K562 (cell line): Measurements from ENCODE around the gene CASKIN2. TPM values are rescaled to one million over a fixed set of nuclear protein-coding genes. Genes with fewer than 3 reads are reported as not detected.

ENCODE experiments used
- ARNT ChIP-seq, 2 experiments: fragments of 450-650 bp; IDR thresholded peaks; 2 replicates each; pipeline ENCODE4 v1.6.1; 2016; ENCODE audit warnings: mild to moderate bottlenecking in 1 of 2
- FIP1L1 ChIP-seq: fragments of 200-400 bp; formaldehyde crosslinking; IDR thresholded peaks from 2 replicates; pipeline ENCODE4 v1.6.1; 2018; ENCODE audit warnings: mild to moderate bottlenecking, low read depth, low read length; ENCODE audit not compliant: poor library complexity, severe bottlenecking
- GTF3C2 ChIP-seq: IDR thresholded peaks from 3 replicates; pipeline ENCODE4 v1.6.1; 2011; ENCODE audit warnings: borderline replicate concordance, mild to moderate bottlenecking, moderate library complexity; ENCODE audit not compliant: insufficient read length; ENCODE audit errors: extremely low read depth
- MIER1 ChIP-seq: fragments of 450-650 bp; IDR thresholded peaks from 2 replicates; pipeline ENCODE4 v1.6.1; 2016; ENCODE audit warnings: antibody characterized with exemption, mild to moderate bottlenecking, low read depth
- MTA1 ChIP-seq: fragments of 450-650 bp; IDR thresholded peaks from 2 replicates; pipeline ENCODE4 v1.6.1; 2017; ENCODE audit warnings: borderline replicate concordance
- PTTG1 ChIP-seq: fragments of 450-650 bp; IDR thresholded peaks from 2 replicates; pipeline ENCODE4 v1.6.1; 2016; ENCODE audit warnings: low read depth, mild to moderate bottlenecking, missing genetic modification characterization, missing compliant biosample characterization
- SUPT5H ChIP-seq: fragments of 450-650 bp; IDR thresholded peaks from 2 replicates; pipeline ENCODE4 v1.6.1; 2016
- USF2 ChIP-seq: sonication (generic); formaldehyde crosslinking; IDR thresholded peaks from 2 replicates; pipeline ENCODE4 v1.5.0; 2020; ENCODE audit warnings: missing genetic modification reagents
- ZBTB26 ChIP-seq: fragments of 450-650 bp; formaldehyde crosslinking; IDR thresholded peaks from 2 replicates; pipeline ENCODE4 v1.4.0; 2022; ENCODE audit warnings: missing genetic modification characterization
- ZNF12 ChIP-seq: sonication (generic); formaldehyde crosslinking; IDR thresholded peaks from 2 replicates; pipeline ENCODE4 v1.4.0; 2020; ENCODE audit warnings: mild to moderate bottlenecking, missing genetic modification reagents
- ZNF133 ChIP-seq: fragments of 250-450 bp; sonication (Bioruptor Pico); IDR thresholded peaks from 2 replicates; pipeline ENCODE4 v1.4.0; 2020; ENCODE audit warnings: mild to moderate bottlenecking
- ZNF551 ChIP-seq: fragments of 250-450 bp; sonication (Bioruptor Pico); IDR thresholded peaks from 2 replicates; pipeline ENCODE4 v1.5.0; 2021; ENCODE audit warnings: mild to moderate bottlenecking, moderate library complexity
- ZNF76 ChIP-seq: fragments of 250-450 bp; sonication (Bioruptor Pico); IDR thresholded peaks from 2 replicates; pipeline ENCODE4 v1.4.0; 2020; ENCODE audit warnings: mild to moderate bottlenecking, moderate library complexity, borderline replicate concordance
- ZNF77 ChIP-seq: fragments of 250-450 bp; sonication (Bioruptor Pico); IDR thresholded peaks from 2 replicates; pipeline ENCODE4 v1.5.0; 2020
- ZZZ3 ChIP-seq: fragments of 450-650 bp; IDR thresholded peaks from 2 replicates; pipeline ENCODE4 v1.6.1; 2016; ENCODE audit warnings: antibody characterized with exemption, mild to moderate bottlenecking, moderate library complexity
- polyA plus RNA-seq, 8 experiments: library from polyadenylated mRNA; depleted of rRNA in 4 of 8; stranded (reverse) in 5 of 8; unstranded in 3 of 8; fragments of >200 nt; fragmentation: Nextera tagmentation in 2 of 8; fragmentation: Illumina TruSeq in 1 of 8; extraction: Ambion mirVana in 2 of 8; extraction: Trizol in 1 of 8; gene quantifications; 2 replicates each; pipeline versions ENCODE4 v1.2.1 to v1.2.3, GENCODE V29; 2011 to 2014; ENCODE audit warnings: inconsistent platforms in 1 of 8, missing spikeins in 1 of 8
- total RNA-seq, 7 experiments: library from RNA; depleted of rRNA in 6 of 7; stranded (reverse); fragments of >200 nt in 6 of 7; fragmentation: Illumina TruSeq in 2 of 7; extraction: Trizol in 2 of 7; gene quantifications; 2 replicates each; pipeline versions ENCODE4 v1.2.1 to v1.2.3, GENCODE V29; 2011 to 2021; ENCODE audit warnings: low replicate concordance in 1 of 7
- TF ChIP-seq, protein P1 (sequence below): fragments of 450-650 bp; IDR thresholded peaks from 2 replicates; pipeline ENCODE4 v1.6.1; 2014; ENCODE audit warnings: low read depth, mild to moderate bottlenecking, moderate library complexity, borderline replicate concordance
- TF ChIP-seq, protein P2 (sequence below), 2 experiments: fragments of 450-650 bp; conservative IDR thresholded peaks; 2 replicates each; pipeline ENCODE4 v1.6.1; 2017; ENCODE audit warnings: mild to moderate bottlenecking in 2 of 2, moderate library complexity in 2 of 2
- TF ChIP-seq, protein P3 (sequence below), 2 experiments: IDR thresholded peaks; 2 replicates each; pipeline ENCODE4 v1.6.1; 2011; ENCODE audit warnings: borderline replicate concordance in 1 of 2, control low read depth in 1 of 2, low read depth in 1 of 2, low read length in 1 of 2, mild to moderate bottlenecking in 1 of 2, mixed read lengths in 1 of 2, moderate library complexity in 1 of 2; ENCODE audit not compliant: insufficient read depth in 1 of 2, insufficient read length in 1 of 2, poor library complexity in 1 of 2, severe bottlenecking in 1 of 2; ENCODE audit errors: extremely low read depth in 1 of 2

The CASKIN2 gene
- total and polyA plus RNA-seq, 9 of the 15 experiments (the other 6 are each of a cell fraction or from before 2014, with no cell fraction given), result 0.01 to 12.2 (median 2.1) TPM

DNA sequence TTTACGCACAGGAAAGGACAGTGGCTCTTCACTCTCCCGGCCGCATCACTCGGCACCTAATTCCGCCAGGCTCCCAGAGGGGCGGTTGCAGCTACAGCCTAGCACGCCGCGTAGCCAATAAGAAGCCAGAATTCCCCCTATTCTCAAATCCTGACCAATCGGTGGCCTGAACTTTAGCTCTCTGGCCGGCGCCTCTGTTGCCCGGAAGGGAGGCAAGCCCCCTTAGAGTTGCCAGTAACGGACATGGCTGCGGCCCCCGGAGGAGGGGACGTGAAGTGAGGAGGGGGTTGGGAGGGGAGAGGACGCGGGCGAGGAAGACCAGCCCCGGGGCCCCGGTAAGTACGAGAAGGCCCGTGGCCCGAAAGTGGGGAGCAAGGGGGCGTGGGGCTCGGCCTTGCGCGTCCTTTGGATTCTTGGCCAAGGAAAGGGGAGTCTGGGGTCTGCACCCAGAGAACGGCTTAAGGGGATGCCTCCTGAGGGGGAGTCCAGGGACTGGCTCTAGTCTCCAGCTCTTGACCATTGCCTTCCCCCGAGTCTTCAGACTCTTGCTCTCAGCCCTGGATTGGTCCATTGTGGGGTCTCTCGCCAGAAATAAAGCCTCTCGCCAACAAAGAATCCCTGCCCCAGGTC is 58.8 kb downstream of the CASKIN2 start, which contains the start of gene TMEM94 (continued):
- TF ChIP-seq ZNF133 (CRISPR knock-in tag) (no peak), MIER1 (no peak), GTF3C2 (no peak), USF2 (CRISPR knock-in tag) (no peak), ZNF76 (CRISPR knock-in tag) (no peak), SUPT5H (peak; percentile 68), ZNF77 (CRISPR knock-in tag) (no peak), ZBTB26 (no peak), PTTG1 (no peak), ZZZ3 (no peak), ARNT (IDR thresholded peaks at IDR 0.05) (no peak), FIP1L1 (no peak), ZNF551 (CRISPR knock-in tag) (no peak), MTA1 (0 out of 2 replicates have a peak, but pooled peaks have one; percentile 55), ZNF12 (CRISPR knock-in tag) (no peak)
- TF ChIP-seq, protein P1, sequence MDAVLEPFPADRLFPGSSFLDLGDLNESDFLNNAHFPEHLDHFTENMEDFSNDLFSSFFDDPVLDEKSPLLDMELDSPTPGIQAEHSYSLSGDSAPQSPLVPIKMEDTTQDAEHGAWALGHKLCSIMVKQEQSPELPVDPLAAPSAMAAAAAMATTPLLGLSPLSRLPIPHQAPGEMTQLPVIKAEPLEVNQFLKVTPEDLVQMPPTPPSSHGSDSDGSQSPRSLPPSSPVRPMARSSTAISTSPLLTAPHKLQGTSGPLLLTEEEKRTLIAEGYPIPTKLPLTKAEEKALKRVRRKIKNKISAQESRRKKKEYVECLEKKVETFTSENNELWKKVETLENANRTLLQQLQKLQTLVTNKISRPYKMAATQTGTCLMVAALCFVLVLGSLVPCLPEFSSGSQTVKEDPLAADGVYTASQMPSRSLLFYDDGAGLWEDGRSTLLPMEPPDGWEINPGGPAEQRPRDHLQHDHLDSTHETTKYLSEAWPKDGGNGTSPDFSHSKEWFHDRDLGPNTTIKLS, result 0 out of 2 replicates have a peak, but pooled peaks have one; percentile 48
- TF ChIP-seq, protein P2, sequence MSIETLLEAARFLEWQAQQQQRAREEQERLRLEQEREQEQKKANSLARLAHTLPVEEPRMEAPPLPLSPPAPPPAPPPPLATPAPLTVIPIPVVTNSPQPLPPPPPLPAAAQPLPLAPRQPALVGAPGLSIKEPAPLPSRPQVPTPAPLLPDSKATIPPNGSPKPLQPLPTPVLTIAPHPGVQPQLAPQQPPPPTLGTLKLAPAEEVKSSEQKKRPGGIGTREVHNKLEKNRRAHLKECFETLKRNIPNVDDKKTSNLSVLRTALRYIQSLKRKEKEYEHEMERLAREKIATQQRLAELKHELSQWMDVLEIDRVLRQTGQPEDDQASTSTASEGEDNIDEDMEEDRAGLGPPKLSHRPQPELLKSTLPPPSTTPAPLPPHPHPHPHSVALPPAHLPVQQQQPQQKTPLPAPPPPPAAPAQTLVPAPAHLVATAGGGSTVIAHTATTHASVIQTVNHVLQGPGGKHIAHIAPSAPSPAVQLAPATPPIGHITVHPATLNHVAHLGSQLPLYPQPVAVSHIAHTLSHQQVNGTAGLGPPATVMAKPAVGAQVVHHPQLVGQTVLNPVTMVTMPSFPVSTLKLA (conservative IDR thresholded peaks at IDR 0.05), result peak; percentile 48 to 72; a peak in 3 of 4 replicates
- TF ChIP-seq, protein P3, sequence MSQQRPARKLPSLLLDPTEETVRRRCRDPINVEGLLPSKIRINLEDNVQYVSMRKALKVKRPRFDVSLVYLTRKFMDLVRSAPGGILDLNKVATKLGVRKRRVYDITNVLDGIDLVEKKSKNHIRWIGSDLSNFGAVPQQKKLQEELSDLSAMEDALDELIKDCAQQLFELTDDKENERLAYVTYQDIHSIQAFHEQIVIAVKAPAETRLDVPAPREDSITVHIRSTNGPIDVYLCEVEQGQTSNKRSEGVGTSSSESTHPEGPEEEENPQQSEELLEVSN (IDR thresholded peaks at IDR 0.05; ENCODE audit: borderline replicate concordance in 1 of 2, extremely low read depth in 1 of 2, insufficient read depth in 1 of 2, insufficient read length in 1 of 2, low read depth in 1 of 2, low read length in 1 of 2, poor library complexity in 1 of 2, severe bottlenecking in 1 of 2), result no peak
